ELR (cell line): ENCODE measurements around the gene P2RX3.
"Not testable (repeated sequence)": the region's sequence is repeated elsewhere in the genome, so short reads cannot be mapped to it uniquely, and the experiment has no call there.

Experiments
- DNase-seq: peaks from one replicate; pipeline ENCODE4 v3.0.0-alpha.2; 2015; ENCODE audit warnings: low read depth

P2RX3 gene

DNA sequence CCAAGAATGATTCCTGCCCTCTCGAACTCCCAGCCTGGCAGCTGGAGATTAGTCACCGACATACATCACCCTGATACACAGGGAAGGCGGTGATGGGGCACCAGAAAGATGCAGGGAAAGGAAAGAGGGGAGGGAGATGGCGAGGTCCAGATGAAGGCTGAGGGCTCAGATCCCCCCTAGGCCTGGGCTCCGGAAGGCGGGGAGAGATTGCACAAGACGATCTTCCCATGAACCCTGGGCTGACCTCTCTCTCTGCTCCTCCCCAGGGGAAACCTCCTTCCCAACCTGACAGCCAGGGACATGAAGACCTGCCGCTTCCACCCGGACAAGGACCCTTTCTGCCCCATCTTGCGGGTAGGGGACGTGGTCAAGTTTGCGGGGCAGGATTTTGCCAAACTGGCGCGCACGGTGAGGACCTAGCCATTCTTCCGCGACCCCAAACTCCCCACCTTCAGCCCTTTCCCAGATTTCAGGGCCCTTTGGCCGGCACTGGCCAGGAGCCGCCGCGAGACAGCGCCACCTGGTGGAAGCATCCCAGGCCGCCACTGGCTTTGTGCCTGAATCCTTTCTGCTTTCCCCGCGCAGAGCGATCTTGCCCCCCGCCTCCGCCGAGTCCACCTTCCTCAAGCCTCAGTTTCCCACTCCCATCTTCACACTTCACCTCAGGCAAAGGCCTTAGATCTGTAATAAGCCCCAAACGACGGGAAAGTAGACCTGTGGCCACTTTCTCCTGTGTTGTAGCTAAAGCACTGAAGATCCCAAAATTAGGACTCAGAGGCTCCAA is 11.5 kb downstream of the P2RX3 start:
- DNase-seq, result peak; percentile 63

DNA sequence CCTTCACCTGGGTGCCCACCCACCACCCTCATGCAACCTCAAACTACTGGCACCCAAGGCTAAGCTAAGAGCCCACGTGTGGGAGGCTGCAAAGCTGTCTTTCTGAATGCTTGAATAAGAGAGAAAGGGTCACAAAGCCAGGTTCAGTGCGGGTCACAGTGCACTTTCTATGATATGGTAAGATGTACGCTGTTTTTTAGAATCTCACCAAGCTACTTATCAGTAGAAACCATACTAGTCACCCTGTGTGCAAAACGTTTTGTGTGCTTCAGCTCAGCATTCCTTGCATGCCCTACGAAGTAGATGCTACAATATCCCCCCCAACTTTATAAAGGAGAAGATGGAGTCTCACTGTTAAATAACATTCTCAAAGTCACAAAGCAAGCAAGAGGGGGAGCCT is 14.9 kb downstream of the P2RX3 start:
- DNase-seq, result no peak

DNA sequence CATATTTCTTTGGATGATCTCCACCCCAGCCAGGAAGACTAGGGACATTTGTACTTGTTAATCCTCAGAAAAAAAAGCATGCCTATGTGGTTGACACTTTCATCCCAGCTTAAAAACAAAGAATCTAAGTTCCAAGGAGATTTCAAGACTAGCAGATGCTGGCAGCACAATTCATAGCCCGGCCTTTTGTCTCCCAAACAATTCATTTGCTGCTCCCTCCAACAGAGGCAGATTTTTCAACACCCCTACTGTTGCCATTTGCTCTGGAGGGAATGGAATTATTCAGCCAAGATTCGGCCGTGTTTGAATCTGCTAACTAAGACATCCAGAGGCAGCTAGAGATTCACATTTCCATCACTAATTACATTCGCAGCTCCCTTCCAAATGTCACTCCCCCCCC is 15.3 kb downstream of the P2RX3 start:
- DNase-seq, result no peak

DNA sequence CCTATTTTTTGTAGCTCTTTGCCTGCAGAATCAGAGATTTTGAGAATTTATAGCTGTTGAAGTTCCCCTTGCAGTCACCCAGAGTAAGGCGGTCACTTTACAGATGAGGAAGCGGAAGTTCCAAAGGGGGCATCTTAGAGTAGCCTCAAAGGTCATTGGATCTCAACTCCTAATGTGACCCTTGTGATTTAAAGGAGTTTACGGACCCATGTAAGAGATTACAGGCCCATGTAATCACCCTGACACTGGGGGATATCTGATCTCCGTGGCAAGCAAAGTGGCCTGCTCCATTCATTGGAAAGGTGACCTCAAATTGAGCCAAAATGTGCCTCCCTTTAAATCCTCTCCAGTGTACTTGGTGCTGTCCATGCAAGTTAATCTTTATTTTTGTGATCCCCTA is 15.7 kb downstream of the P2RX3 start:
- no peak for DNase-seq

DNA sequence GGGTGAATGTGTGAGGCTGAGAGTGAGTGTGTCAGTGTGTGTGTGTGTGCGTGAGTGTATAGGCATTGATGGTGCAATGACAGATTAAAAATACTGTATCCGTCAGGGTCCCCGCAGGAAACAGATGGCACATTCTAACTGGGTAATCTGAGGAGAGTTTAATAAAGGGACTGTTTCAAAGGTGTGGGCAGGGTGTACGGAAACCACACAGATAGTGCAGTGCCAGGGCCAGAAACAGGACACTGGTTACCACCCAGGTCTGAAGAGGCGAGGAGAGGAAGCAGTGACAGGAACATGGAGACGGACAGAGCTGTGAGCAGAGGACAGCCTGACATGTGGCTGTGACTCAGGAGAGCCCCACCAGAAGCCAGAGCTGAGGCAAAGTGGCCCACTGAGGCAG is 16.5 kb downstream of the P2RX3 start:
- no peak for DNase-seq

DNA sequence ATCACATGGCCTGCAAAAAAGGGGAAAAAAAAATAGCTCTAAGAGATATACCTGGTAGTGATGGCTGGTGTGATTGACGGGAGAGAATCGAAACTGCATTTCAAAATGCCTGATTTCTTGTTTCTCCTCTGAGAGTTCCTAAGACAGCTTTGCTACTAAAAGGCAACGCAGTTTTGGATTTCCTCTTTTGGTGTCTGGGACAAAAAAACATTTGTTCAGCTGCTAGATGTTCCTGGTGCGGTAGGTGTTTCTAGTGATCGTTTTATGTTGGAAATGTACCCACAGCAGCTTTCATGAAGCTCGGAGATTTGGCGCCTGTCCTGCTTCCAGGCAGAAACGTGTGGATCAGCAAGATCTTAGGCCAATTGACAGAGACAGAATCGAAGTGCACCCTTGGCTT is 18.1 kb downstream of the P2RX3 start:
- no peak for DNase-seq

DNA sequence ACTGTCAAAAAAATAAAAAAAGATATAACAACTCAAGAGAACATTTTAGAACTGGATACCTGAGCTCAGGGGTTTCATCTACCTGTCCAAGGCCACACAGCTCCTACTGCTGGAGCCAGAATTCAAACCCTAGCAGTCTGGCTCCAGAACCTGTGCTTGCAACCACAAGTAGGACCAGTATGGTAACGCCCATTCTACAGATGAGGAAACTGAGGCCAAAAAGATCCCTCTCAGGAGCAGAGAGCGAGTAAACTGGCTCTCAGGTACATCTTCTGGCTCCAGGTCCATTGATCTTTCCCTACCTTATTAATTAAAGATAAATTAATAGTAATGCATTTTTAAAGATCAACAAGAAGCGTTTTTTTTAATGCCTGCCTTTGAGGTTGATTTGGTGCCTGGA is 19.2 kb downstream of the P2RX3 start:
- no peak for DNase-seq

DNA sequence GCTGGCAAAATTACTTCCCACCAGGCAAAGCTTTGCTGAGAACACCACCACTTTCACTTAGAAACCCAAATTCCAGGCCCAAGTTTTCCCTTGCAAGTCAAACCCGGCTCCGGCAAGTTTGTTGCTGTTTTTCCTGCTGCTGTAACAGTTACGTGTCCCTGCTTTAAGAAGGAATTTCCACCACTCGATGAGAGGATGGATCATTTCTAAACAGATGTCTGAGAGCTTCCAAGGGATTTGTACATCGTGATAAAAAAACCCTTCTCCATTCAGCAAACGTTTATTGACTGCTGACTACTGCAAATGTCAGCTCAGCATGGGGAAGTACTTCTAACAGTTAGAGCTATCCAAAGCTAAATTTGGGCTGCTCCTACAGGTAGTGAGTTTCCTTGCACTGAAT is 19.7 kb downstream of the P2RX3 start:
- no peak for DNase-seq

DNA sequence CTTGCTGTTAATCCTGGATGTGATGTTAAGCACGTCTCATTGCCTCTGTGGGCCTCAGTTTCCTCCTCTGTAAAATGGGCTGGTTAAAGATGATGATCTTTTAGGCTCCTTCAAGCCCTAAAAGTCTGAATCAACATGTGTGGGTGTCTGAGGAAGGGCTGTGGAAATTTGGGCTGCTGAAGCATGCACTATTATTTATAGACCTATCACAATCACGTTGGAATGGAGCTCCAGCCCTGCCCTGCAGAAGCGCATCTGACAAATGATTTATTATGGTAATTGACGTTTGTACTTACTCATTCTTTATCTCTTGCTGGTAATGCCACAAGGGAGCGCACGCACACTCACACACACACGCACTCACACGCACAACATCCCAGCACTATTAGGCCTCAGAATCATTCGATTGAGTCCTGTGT is 20.4 kb downstream of the P2RX3 start:
- DNase-seq, result no peak

DNA sequence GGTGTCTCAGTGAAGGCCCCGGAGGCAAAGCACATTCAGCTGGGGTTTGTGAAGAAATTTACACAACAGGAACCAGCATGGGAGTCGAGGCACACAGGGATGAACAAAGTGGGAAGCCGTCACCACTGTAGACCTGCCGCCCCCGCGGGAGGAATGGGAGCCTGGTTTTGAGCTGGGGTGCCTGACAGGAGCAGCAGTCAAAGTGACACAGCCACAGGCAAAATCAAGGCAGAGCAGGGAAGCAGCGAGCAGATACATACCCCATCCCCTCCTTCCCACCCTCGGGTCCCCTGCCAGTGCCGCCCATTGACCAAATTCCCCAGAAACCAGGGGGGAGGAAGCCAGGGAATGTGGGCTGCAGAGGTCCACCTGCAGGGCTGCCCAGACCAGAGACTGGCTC is 20.8 kb downstream of the P2RX3 start:
- DNase-seq, result no peak

DNA sequence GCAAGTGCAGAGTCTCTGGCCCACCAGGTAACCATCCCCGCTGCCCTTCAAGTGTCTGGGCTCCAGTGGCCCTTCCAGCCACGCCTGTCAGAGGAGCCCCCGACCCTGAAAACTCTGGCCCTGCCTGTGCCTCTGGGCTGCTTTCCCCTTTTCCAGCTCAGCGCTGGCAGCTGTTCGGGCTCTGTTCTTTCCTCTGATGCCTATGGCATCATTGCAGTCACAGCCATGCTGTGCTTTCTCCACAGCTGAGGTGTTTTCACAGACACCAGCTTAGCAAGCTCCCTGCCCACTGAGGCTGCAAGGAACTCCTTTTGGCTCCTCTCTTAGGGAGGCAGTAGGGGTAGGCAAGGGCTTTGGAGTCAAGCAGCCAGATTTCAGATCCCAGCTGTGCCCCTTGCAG is 21.2 kb downstream of the P2RX3 start:
- no peak for DNase-seq

DNA sequence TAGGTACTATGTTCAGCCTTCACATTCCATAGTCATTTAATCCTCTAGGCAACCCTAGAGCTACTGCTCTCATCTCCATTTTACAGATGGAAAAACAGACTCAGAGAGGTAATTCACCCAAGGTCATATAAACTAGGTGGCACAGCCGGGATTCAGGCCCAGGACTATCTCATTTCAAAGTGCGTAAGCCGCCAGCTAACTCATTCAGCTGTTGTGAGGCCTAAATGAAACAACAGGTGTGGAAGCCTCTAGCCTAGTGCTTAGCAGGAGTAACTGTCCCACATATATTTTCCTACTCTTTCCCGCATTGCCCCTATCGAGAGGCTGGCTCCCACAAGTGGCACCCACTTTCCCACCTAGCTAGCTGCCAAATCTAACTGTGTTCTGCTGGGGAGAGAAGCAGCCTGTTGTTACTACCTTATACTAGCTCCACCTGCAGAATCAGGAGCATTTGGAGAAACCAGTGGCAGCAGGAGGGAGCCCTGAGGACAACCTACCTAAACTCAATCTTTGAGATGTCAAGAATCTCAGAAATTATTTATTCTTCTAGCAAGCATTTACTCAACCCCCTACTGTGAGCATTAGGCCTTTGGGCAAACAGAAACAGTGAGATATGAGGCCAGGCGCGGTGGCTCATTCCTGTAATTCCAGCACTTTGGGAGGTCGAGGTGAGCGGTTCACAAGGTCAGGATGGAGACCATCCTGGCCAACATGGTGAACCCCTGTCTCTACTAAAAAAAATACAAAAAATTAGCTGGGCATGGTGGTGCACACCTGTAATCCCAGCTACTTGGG is 21.9 kb downstream of the P2RX3 start:
- DNase-seq, result no peak

DNA sequence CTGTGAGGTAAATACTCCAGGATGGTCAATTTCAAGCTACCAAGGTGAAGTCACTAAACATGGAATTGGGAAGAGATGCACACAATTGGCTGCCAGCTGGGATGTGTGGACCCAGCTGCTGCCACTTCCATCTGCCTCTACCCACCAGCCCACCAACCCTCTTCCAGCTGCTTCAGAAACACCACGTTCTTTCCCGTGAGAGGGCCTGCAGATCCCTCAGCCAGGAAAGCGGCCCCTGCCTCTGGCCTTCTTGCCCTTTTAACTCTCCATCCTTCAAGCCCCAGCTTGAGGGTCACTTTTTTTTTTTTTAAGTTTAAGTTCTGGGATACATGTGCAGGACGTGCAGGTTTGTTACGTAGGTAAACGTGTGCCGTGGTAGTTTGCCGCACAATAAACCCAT is 22.8 kb downstream of the P2RX3 start:
- DNase-seq, result no peak

DNA sequence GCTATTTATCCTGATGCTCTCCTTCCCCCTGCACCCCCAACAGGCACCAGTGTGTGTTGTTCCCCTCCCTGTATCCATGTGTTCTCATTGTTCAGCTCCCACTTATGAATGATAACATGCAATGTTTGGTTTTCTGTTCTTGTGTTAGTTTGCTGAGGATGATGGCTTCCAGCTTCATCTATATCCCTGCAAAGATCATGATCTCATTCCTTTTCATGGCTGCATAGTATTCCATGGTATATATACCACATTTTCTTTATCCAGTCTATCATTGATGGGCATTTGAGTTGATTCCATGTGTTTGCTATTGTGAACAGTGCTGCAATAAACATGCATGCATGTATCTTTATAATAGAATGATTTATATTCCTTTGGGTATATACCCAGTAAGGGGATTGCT is 23.3 kb downstream of the P2RX3 start:
- DNase-seq, result not testable (repeated sequence)

DNA sequence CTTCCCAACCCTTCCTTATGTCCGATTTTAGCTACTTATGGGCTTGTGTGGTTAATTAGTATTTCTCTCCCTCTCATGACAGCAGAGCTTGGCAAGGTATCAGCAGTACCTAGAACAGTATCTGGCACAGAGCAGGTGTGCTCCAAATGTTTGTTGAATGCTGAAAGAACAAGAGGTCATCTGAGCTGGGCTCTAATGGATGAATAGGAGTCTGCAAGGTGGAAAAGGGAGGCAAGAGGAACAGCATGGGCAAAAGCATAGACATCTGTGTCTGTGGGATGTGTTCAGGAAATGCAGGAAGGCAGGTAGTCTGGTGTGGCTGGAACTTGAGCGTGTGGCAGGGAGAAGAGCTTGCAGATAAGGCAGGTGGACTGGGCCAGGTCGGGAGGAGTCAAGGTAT is 23.8 kb downstream of the P2RX3 start:
- DNase-seq, result no peak

DNA sequence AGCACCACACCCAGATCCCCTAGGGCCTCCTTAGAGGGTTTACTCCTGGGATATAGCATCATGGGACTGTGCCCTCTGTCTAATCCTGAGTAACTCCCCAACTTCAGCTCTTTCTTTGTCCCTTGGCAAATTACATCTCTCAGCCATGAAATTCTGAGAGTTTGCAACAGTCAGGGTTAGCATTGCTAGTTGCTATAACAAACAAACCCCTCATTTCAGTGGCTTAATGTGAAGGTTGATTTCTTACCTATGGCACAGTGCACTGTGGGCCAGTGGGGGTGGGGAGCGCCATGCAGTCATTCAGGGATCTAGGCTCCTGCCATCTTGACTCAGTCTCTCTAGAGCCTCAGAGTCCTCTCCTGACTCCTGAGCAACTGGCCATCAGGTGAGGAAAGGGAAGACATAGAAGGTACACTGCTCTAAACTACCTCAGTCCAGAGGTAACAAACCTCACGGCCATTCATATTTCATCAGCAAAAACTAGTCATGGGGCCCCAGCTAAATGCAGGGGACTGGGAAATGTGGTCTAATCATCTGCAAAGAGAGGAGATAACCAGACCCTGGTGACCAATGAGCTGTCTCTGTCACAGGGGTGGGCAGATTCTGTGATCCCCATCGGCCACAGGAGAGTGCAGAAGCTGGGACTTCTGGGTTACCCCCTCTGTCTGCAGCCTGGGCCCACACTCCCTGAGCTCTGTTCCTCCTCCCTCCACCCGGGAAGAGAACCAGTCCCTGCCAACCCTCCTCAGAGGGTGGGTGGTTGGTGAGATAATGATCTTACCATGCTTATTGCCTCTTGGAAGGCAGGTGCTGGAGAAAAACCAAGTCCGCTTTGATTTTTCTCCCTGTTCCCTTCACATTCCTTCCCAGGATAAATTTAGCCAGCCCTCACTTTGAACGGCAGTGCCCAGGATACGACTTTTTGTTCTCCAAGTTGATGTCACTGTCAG is 25.3 kb downstream of the P2RX3 start:
- DNase-seq, result no peak

DNA sequence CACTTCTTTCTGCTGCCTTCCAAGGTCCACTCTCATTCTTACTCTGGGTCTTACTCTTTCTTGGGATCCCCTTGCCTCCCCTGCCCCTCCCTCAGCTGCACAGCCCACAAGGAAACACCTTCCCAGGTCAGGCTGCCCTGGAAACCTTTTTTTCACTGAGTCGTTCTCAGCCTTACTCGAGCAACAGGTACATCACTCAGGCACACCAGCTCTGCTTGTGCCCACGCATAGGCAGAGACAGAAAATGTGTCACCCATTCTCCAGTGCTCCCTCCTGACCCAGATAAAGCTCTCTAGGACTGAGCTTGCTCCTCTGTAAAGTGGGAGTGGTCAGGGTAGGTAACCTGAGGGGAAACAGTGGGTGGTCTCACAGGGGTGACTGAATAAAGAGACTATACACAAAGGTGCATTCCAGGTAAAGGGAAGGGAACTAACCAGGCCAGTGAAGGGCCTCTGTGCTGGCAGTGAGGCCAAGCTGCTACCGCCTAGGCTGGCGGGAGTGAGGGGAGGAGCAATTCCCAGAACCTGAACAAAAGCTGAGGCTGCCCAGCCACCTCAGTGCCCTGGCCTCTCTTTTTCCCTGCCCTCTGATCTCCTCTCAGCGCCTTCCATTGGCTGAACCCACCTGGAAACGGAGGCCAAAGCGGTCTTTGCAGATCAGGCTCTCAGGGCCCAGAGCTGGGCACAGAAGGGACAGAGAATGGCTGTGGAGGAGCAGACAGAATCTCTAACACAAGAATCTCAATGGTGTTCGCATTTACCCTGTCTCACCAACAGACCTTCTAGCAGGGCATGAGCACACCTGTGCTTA is 26.9 kb downstream of the P2RX3 start:
- no peak for DNase-seq

DNA sequence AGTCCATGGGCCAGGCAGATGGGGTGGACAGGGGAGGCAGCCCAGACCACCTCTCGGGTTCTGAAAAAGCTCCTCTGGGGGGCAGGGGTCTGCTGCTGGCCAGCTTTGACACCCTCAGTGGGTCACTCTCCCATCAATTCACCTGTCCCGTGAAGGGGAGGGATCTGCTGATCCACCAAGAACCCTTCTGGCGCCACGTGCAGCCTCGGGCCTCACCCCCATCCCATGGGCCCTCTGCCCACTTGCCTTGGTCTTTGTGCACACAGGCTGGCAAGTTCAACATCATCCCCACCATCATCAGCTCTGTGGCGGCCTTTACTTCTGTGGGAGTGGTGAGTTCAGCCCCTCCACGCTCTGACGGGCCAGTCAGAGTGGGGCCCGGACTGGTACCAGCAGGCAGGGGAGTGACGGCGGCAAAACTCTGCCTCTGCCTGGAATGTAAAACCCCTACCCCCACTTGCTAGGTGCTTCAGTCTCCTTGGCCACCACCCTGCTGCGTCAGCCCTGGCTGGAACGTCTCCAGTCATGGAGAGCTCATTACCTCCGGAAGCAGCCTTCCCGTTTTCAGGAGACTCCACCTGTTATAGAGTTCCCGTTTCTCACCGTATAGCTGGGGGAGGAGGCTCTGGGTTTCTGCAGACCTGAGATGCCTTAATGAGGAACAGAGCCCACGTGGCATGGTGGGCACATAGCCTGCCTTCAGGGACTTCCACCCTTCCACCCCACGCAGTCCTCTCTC is 30.1 kb downstream of the P2RX3 start:
- DNase-seq, result no peak

DNA sequence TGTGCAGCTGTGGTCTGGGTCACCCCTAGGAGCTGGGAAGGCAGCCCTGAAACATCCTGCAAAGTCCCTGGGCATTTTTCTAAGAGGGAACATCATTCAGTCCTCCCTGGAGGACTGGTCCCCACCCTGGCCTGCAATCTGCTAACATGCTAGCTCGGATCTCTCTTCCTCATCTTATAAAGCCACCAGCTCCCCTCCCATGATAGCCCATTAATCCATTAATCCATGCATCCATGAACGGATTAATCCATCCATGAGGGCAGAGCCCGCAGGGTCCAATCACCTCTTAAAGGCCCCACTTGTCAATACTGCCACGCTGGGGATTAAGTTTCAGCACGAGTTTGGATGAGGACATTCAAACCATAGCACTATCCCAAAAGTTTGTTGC is 30.7 kb downstream of the P2RX3 start:
- DNase-seq, result no peak

DNA sequence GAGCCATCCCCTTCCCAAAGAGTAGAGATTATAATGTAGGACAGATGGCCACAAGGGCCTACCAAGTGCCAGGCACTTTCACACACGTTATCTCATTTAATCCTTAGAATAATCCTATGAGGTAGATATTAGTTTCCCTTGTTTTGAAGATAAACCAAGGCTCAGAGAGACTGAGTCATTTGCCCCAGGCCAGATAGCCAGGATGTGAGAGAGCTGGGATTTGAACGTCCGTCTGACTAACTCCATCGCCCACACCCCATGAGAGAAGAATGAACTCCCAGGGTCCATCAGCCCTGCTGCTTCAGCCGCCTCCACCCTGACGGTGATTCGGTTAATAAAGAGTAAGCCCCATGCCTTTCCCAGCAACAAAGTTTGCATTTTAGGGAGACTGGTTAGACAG is 32.1 kb downstream of the P2RX3 start:
- DNase-seq, result peak; percentile 97

DNA sequence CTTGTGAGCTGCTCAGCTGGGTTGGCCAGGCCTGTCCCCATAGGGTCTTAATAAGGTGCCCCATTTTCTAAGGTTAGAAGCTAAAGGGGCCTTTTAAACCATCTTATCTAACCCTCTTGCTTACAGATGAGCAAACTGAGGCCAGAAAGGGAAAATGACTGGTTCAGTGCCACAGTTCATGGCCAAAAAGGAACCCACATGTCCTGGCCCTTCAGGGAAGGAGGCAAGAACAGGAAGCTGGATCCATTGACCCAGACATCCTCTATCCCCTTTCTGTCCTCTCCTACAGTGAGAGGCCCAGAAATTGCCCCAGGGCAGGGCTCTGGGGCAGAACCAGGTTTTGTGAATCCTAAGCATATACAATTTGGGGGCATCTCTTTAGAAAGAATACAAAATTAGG is 32.8 kb downstream of the P2RX3 start:
- DNase-seq, result no peak
